Fibroblast of mammary gland (primary cell): ENCODE results near the gene NTM.
"Not testable (repeated sequence)": the region's sequence is repeated elsewhere in the genome, so short reads cannot be mapped to it uniquely, and the experiment has no call there.

Experiments used
- DNase-seq: peaks from one replicate; pipeline ENCODE4 v3.0.0-alpha.2; 2010; ENCODE audit warnings: low read depth
- H3K4me3 ChIP-seq: 2 replicates; pipeline ENCODE4 v1.5.1; 2011; ENCODE audit warnings: low read depth, mild to moderate bottlenecking, low read length, moderate library complexity; ENCODE audit not compliant: control insufficient read depth
- TF ChIP-seq, protein P1 (sequence below): conservative IDR thresholded peaks from 2 replicates; pipeline ENCODE4 v1.5.1; 2011; ENCODE audit warnings: low read depth, low read length, inconsistent platforms; ENCODE audit not compliant: control insufficient read depth, insufficient read depth

NTM gene

DNA sequence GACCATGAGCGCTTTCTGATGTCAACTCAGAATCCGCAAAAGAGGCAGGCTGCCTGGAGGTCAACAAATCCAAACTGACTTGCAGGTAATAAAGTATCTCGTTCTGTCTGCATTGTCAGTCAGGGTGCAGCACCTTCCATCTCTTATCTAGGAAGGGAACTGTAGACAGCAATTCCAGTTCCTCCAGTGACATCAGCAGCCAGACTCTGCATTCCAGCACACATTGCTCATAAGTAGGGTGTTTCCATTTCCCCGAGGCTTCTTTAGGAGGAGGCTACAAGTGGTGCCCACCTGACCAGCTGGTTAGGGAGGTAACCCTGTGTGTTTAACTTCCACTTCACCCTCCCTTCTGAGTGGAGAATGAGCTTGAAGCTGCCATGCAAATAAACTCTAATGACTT, 53.3 kb downstream of the NTM start:
- TF ChIP-seq, protein P1, sequence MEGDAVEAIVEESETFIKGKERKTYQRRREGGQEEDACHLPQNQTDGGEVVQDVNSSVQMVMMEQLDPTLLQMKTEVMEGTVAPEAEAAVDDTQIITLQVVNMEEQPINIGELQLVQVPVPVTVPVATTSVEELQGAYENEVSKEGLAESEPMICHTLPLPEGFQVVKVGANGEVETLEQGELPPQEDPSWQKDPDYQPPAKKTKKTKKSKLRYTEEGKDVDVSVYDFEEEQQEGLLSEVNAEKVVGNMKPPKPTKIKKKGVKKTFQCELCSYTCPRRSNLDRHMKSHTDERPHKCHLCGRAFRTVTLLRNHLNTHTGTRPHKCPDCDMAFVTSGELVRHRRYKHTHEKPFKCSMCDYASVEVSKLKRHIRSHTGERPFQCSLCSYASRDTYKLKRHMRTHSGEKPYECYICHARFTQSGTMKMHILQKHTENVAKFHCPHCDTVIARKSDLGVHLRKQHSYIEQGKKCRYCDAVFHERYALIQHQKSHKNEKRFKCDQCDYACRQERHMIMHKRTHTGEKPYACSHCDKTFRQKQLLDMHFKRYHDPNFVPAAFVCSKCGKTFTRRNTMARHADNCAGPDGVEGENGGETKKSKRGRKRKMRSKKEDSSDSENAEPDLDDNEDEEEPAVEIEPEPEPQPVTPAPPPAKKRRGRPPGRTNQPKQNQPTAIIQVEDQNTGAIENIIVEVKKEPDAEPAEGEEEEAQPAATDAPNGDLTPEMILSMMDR, result no peak
- H3K4me3 ChIP-seq, result no peak overlapping the region
- no peak for DNase-seq

DNA sequence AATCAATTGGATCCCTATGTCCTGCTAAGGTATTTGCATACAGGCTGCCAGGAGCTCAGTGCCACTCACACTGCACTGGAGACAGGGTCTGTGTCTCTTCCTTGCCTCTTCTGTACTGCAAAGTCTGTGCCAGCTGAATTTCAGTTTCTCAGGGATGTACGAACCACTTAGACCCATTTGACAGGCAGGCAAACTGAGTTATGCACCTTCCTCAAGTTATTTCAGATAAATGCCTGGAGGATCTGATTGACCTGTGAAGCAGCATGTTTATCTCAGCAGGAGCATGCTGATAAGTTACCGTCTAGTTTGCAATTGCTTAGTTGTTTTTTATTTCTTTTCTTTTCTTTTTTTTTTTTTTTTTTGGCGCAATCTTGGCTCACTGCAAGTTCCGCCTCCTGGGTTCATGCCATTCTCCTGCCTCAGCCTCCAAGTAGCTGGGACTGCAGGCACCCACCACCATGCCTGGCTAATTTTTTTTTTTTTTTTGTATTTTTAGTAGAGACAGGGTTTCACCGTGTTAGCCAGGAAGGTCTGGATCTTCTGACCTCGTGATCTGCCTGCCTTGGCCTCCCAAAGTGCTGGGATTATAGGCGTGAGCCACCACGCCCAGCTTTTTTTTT, 54.0 kb downstream of the NTM start:
- DNase-seq, H3K4me3 ChIP-seq: not testable (repeated sequence)

DNA sequence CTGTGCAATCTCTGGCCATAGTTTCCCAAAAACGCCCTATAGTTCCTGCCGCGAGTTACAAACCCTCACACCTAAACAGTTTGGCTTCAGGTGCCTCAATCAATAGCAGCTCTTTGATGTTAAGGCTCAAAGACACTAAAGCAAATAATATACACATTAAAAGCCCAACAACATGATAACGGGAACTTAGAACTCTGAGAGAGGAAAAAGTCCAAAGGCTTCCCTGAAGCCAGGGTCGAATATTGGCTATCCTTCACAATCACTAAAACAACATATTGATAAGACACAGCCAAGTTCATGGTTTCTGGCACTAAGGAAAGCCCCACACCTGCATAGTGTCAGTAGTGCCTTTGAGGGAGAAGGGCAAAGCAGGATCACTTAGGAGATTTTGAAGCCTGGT, 54.9 kb downstream of the NTM start:
- no peak overlapping the region for H3K4me3 ChIP-seq
- TF ChIP-seq, protein P1, result no peak
- DNase-seq, result no peak

DNA sequence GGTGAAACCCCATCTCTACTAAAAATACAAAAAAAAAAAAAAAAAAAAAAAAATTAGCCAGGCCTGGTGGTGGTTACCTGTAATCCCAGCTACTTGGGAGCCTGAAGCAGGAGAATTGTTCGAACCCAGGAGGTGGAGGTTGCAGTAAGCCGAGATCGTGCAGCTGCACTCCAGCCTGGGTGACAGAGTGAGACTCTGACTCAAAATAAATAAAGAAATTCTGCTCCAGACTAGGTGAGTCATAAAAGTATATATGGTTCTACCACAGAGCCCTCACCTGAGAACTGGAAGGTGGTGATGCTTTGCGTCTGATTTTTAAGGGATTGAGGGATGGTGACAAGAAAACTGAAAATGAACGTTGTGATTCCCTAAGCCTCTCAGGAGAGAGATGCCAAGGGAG, 58.4 kb downstream of the NTM start:
- no peak overlapping the region for H3K4me3 ChIP-seq
- no peak for DNase-seq
- TF ChIP-seq, protein P1, result no peak

DNA sequence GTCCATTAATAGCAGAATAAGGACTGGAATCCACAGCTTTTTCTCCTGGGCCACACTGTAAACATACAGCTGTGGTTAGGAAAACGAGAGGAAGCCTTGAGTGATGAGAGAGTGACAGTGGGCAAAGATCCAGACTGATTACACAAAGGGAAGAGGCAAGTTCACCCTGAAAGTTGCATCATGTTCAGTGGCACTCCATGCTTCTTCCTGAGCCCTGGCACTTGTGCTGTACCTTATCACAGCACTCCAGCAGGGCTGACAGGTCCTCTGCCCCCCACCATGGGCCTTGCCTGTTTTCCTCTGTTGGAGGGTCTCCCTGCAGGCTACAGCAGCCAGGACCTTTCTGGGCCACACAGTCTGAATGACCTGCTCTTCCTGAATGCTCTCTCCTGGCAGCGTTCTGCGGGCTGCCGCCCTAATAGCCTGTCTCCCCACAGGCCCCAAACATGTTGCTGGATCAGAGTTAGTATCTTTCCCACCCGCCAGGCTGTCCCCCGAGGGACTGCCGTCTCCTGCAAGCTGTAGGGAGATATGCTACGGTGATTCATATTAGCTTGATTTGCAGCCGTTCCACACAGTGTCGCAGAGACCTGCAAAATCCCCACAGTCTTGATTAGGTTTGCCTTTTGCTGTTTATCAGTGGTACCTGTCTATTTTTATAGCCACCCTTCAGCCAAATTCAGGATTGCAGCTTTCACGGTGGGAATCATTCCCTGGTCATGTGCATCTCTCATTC, 60.2 kb downstream of the NTM start:
- peak; percentile 1 for DNase-seq
- H3K4me3 ChIP-seq, result no peak overlapping the region
- TF ChIP-seq, protein P1, result no peak

DNA sequence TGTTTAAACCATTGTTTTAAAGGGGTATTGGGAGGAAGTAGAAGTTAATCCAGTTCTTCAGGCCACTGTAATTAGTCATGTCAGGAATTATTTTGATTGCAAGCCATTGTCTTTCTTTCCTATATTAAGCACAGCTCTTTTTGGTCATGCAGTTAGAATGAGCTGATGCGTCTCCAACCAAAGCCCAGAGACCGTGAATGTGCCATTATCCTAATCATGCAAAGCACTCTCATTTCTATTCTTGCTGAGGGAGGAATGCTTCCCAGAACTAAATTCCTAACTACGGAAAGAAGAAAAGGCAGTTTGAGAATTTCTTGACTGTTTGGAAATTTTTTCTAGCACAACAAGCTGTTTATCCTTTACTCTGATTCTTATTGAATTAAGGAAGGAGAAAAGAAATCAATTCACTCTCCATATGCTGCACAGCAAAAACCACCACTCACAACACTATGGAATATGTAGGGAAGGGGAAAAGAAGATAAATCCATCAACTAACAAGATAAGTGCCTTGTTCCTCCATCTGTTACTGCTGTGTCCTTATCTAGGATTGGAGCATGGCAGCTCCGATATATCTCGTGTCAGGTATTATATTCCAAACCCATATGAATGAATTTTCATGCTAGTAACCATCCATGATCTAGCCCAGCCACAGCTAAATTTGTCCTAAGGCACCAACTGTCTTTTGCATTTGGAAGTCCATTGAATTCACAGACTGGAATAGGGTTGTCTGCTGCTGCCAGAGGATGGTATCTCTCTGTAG, 70.8 kb downstream of the NTM start:
- no peak overlapping the region for H3K4me3 ChIP-seq
- TF ChIP-seq, protein P1, result no peak
- DNase-seq, result no peak

DNA sequence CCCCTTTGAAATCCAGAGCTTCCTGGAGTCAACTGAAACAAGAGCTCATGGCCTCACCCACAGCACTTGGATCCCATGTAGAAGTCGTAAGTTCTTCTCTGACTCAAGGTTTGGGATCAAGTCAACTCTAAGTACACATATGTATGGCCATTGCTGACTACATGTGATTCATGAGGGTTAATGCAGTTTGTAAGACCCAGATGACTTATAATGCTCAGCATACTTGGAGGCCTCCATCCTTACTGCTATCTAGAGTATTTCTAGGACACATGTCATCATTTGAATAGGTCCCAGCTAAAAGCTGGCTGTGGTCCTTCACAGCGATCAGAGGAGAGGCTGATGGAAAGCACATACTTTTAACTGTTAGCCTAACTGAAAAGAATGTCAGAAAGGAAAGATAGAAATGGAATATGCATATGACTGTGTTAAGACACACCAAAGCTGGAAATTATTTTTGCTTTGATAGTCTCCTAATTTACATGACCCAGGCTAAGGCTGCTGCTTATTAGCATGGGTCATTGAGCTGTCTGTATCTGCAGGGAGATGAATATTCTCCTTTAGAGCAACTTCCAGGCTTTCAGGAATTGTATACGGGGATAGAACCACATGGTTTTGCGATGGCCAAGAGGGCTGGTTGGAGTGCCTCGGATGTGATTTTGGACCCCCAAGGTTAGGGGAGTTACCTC, 76.3 kb downstream of the NTM start:
- TF ChIP-seq, protein P1, result no peak
- H3K4me3 ChIP-seq, result no peak overlapping the region
- no peak for DNase-seq
